GM10266 (cell line): Measurements from ENCODE around the gene H2BW1.
"Not testable (repeated sequence)": the region's sequence is repeated elsewhere in the genome, so short reads cannot be mapped to it uniquely, and the experiment has no call there.

Source experiments
- DNase-seq: peaks from one replicate; pipeline ENCODE4 v3.0.0; 2012; ENCODE audit errors: extremely low spot score
- CTCF ChIP-seq: IDR thresholded peaks from 2 replicates; pipeline ENCODE4 v1.5.1; 2012; ENCODE audit warnings: mild to moderate bottlenecking, low read depth; ENCODE audit not compliant: control insufficient read depth, insufficient read depth; ENCODE audit errors: missing control alignments

H2BW1 gene

DNA sequence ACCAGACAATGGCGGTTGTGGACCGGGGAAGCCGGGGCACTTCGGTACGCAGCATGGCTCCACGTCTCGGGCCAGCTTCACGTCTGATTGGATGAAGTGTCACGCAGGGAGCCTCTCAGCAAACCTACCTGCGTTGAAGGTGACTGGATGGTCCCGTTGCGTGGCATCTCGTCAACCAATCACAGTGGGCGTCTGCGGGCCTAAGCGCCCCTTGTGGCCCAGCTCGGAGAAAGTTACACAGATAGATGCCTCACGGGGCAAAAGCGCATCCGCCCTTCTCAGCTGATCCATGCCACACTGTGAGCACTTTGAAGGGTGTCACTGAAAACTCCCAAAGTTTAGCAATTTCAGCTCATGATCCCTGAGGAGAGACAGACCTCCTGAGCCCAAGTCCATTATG lies at the start of gene H2BW1:
Gene H2BW1 (minus strand): TSS at position 103 of the 400 bp plus-strand sequence. CDS start 132 bp downstream, outside the sequence.
- no peak for TF ChIP-seq CTCF
- DNase-seq = no peak

DNA sequence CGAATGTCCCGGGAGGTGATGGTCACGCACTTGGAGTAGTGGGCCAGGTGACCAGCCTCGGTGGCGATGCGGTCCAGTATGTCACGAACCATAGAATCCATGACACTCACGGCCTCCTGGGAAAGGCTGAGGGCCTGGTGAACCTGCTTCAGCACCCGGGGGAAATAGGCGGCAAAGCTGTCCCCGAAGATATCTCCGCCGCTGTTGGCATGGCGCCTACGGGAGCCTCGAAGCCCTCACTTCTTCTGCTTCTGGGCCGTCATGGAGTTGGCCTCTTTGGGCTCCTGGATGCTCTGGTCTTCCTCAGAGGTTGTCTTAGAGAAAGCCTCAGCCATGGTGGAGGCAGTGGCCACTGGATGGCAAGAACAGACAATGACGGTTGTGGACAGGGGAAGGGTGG lies 49.1 kb upstream of the H2BW1 start:
- DNase-seq = not testable (repeated sequence)

DNA sequence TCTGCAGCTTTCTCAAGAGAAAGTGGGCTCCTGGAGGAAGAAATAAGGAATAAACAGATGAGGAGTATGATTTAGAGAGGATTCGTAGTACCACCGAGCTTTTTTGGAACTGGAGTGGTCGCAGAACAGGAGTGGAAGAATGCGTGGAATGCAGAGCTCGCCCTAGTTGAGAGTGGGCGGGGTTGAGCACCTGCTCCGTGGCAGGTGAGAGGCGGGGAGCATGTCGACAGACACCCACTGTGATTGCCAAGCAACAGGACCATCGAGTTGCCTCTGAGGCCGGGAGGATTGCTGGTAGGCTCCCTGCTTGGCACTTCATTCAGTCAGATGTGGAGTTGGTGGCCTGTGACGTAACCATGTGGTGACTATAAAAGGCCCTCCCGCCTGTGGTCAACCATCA lies 41.4 kb upstream of the H2BW1 start:
- DNase-seq = not testable (repeated sequence)

GRCh38 chrX:104047171-104047570 lies 33.7 kb upstream of the H2BW1 start:
- no peak for DNase-seq
- TF ChIP-seq CTCF = no peak

DNA sequence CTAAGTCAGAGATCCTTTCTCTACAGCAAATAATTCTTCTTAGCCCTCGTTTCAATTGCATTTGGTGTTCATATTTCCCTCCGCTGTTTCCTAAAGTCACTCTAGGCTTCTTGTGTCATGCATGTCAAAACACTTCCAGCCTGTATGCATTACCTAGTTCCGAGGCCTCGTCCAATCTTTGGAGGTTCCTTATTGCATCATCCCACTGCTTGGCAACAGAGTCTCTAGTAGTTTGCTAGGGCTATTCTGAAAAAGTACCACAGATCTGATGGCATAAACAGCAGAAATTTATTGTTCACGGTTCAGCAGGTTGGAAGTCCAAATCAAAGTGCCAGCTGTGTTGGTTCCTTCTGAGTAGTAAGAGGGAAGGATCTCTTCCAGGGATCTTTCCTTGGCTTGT lies 32.1 kb upstream of the H2BW1 start:
- no peak for DNase-seq
- no peak for TF ChIP-seq CTCF

DNA sequence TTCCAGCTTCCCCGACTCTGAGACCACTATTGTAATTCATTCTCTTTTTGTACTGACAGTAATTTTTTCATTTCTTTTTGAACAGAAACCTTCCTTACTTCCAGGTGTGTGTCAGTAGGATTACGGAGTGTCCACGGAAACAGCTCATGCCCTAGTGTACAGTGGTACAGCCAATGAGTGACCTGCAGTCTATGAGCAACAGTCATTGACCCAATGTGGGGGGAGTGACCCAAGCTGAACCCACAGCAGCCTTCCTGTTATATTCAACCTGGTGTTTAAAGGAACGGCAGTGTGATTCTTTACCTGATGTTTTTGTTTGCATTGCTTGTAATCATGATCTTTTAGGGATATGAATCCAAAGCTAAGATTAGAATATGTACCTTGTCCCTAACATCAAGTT lies 27.5 kb upstream of the H2BW1 start:
- no peak for DNase-seq

GRCh38 chrX:104039689-104040505 lies 26.4 kb upstream of the H2BW1 start, which contains the start of gene H2BW2:
Gene H2BW2 (plus strand): TSS chrX:104039956. CDS start chrX:104039995, 39 bp downstream.
- no peak for TF ChIP-seq CTCF

More for the DNA sequence above, 27.5 kb upstream of the H2BW1 start:
- no peak for TF ChIP-seq CTCF

GRCh38 chrX:104018126-104018525 lies 4.6 kb upstream of the H2BW1 start:
- no peak for TF ChIP-seq CTCF
- DNase-seq = no peak

More at GRCh38 chrX:104039689-104040505, 26.4 kb upstream of the H2BW1 start, which contains the start of gene H2BW2:
- DNase-seq = no peak

GRCh38 chrX:104015576-104015975 lies 2.1 kb upstream of the H2BW1 start:
- not testable (repeated sequence) for DNase-seq
